Measurements from ENCODE around the gene KCNQ1OT1.

KCNQ1OT1 gene

GRCh38 chr11:2579315-2580060 is 120.3 kb downstream of the KCNQ1OT1 start:
- no peak for DNase-seq

DNA sequence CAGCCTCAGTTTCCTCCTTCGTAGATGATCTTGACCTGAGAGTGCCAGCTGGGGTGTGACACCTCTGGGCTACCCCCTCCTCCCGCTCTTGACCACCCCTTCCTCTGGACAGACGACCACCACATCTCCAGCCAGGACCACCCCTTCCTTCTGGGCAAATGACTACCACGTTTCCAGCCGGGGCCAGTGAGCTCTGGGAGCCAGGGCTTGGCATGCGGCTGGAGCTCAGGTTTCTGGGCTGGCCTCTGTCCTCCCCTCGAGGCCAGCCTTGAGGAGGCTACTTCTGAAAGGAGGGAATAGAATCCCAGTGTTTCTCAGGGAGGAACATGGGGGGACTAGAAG is 120.9 kb downstream of the KCNQ1OT1 start:
- no peak for DNase-seq

DNA sequence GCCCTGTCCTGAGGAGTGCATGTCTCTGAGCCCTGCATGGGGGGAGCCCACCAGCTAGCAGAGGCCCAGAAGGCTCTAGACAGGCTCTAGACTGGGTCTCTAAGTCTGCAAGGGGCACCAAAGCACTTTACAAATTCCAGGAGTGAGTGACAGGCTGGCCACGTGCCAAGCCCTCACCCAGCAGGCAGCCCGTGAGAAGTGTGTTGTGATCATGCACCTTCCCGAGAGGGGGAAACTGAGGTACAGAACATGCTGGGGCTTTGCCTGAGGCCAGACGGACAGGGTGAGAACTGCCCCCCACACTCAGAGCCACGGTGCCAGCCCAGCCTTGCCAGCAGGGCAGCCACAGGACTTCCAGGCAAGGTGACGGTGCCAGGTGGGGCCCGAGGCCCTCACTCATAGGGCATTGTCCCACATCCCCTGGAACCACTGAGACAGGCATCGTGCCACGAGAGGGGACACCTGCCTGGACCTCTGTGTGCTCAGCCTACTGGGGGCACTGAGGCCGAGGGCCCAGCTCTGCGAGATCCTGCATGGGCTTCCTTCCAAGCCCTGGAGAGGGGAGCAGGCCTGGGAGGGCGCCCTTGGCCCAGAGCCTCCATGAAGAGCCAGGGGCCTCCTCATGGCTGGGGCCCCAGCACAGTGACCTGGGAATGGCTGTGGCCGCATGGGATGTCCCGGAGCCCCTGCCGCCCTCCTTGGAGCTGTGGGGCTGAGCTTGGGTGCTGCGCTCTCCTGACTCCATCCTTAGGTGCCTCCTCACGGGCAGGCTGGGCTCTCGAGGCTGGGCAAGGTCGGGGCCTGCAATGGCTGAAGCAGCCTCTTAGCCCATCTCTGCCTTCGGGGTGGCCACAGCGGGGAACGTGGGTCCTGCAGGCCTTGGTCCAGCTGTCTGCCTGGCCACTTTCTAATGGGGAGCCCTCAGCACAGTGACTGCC is 121.5 kb downstream of the KCNQ1OT1 start:
- DNase-seq: no peak

GRCh38 chr11:2577031-2577990 is 122.5 kb downstream of the KCNQ1OT1 start:
- no peak for DNase-seq

GRCh38 chr11:2576549-2576948 is 123.2 kb downstream of the KCNQ1OT1 start:
- DNase-seq: no peak

GRCh38 chr11:2576111-2576510 is 123.7 kb downstream of the KCNQ1OT1 start:
- DNase-seq: no peak

DNA sequence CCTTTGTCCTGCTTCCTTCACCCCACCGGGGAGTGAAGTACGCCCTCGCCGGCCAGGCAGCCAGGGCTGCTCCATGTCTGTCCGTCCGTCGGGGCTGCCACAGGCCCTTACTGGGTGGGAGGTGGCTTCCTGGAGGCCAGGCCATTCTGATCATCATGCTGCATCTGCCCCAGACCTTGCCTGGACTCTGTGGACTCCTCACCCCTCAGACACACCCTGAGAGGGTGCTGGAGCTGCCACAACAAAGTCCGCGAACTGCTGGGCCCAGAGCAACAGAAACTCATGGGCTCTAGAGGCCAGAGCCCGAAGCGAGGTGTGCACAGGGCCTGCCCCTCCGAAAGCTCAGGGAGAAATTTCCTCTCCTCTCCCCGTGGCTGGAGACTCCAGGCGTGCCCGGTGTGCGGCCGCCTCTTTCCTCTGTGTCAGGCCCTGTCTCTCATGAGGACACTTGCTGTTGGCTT is 124.2 kb downstream of the KCNQ1OT1 start:
- no peak for DNase-seq

DNA sequence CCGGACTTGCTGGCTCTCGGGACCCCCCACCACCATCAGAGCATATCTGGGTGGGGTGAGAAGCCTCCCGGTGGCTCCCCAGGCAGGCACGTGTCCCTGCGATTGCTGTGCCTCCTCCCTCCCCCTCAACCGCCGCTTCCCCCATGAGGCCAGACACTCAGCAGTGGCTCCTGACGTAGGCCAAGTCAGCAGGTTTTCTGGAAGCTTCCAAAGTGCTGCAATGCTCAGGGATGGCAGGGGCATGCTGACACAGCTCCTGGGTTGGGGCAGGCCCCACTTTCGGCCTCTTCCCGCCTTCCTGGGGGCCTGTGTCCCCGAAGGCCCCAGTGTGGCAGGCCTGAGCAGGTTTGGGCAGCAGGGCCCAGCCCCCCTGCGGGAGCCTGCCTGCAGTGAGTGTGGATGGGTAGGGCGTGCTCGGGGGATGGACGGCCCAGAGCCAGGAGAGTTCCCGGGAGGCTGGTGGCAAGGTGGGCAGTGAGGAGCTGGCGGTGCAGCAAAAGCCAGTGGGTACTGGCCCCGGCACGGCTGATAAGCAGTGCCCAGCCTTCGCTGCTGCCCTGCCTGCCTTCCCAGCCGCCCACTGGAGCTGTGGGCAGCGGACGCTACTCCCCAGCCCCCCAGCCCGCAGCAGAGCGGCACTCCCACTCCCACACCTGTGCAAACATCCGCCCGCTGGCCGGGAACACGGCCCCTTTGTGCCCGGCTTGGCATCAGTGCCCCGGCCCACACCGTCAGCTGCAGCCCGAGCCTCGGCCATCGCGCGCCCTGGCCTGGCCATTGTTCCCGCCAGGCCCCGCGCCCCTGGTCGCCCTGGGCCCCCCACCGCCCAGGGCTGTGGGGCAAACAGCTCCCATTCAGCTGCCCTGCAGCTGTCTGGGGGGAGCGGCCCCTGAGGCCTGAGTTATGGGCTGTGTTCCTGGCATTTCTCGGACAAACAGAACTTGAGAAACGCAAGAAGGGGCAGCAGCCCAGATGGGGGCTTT is 125.0 kb downstream of the KCNQ1OT1 start:
- DNase-seq: no peak

- no peak for DNase-seq
These were observed 125.7 kb downstream of the KCNQ1OT1 start for GRCh38 chr11:2574043-2574552.

DNA sequence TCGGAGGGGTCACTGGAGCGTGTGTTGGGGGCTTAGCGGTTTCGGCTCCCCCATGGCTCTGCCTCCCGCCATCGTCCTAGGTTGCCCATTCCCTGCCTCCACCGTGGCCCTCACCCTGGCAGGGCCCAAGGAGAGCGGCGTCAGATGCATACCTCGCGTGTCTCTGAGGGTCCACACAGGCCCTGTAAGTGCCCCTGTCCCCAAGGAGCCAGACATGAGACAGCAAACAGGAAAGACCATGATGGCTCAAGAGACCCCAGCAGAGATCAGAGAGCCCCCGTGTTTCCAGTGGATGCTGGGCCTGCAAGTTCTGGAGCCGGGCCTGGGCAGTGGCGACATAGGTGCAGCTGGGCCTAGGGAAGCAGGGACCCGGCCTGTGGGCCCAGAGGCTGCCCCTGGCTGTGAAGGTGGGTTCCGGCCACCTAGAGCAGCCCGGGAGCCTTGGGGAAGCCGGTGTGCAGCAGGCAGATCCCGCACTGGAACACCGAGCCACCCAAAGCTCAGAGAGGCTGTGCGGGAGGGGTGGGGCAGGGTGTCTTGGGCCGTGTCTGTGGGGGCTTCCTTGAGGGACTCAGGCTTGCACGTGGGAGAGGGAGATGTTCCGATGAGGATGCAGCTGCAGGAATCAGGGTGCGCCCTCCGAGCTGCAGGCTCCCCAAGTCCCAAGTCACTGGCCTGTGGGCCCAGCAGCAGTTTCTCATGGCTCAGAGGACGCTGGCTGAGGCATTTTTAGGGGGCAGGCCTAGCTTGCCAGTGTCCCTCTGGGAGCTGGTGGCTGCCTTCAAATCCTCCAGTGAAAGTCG is 126.4 kb downstream of the KCNQ1OT1 start:
- no peak for DNase-seq

- no peak for DNase-seq
These were observed 127.1 kb downstream of the KCNQ1OT1 start for GRCh38 chr11:2572491-2573239.

DNA sequence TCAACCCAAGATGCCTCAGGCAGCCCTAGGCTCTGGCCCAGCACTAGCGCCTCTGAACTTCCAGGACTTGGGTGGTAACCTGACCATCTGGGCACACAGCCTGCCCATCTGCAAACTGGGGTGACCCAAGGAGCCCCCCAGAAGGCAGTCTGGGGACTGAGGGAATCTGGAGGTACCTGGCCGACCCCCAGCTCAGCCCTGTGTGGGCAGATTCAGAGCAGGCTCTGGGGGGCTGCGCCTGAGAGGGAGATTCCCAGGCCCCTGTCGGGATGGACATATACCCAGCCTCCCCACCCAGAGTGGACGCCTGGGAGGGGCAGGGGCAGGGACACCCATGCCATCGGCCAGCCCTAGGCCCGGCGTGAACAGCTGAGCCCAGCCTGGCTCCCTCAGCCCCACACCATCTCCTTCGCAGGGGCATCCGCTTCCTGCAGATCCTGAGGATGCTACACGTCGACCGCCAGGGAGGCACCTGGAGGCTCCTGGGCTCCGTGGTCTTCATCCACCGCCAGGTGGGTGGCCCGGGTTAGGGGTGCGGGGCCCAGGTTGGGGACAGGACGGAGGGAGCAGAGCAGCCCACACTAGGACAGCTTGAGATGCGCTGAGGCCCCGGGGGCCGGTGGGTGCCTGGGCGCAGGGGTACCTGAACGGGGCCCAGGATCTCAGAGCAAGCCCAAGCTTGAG is 128.1 kb downstream of the KCNQ1OT1 start:
- DNase-seq: no peak

GRCh38 chr11:2570841-2571597 is 128.8 kb downstream of the KCNQ1OT1 start:
- no peak for DNase-seq

DNA sequence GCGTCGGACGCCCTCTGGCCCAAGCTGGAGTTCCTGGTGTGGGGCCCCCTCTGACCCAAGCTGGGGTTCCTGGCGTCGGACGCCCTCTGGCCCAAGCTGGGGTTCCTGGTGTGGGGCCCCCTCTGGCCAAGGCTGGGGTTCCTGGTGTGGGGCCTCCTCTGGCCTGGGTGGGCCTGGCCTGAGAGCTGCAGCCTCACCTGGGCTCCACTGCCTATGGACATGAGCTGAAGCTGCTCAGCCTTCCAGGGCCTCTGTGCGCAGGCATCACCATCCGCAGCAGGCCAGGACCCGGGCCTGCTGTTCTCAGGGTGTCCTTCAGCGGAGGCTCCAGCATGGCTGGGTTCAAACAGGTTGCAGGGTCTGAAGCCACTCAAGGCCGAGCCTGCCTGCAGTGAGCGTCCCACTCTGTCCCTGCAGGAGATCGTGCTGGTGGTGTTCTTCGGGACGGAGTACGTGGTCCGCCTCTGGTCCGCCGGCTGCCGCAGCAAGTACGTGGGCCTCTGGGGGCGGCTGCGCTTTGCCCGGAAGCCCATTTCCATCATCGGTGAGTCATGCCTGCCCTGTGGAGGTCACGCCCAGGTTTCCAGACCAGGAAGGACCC is 129.5 kb downstream of the KCNQ1OT1 start:
- no peak for DNase-seq

DNA sequence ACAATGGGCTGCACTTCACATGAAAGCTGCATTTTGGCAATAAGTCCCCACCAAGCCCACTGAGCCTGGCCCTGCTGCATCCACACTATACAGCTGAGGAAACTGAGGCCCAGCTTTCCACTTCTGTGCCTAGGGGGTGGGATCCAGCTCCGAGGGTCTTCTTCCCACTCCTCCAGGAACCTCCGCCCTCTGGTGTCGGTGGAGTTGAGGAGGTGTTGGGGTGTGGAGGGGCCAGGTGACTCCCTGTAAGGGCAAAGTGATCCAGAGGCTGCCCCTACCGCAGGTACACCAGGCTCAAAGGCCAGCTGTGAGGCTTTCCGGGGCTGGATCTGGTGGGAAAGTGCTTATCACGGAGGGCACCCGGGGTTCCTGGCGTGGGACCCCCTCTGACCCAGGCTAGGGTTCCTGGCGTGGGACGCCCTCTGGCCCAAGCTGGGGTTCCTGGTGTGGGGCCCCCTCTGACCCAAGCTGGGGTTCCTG is 130.0 kb downstream of the KCNQ1OT1 start:
- DNase-seq: no peak

- no peak for DNase-seq
These were observed 130.5 kb downstream of the KCNQ1OT1 start for GRCh38 chr11:2569321-2569721.

DNA sequence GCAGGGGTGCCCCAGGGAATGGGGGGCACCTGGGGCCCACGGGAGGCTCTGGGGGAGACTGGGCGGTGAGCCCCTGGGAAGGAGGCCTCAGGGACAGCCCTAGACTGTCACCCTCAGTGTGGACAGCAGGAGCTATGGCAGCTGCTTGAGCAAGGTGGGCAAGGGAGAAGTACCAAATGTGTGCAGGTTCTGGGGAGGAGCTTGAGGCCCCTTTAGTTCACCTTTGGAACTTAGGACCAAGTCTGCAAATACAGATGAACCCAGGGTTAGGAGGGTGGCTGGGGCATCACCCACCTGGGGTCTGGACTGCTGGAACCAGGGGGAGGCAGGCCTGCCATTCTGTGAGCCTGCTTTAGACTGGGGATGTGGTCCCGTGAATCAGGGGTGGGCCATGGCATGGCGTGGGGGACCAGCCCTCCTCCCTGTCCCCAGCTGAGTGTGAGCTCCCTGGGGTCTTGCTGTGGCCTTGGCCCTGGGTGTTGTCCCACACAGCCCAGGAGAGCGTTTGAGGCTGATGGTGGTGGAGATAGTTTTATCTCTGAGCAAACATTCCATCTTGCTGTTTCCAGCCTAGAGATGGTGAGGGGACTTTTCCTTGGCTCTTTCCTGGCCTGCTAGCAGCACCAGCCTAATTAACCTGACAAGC is 132.6 kb downstream of the KCNQ1OT1 start:
- no peak for DNase-seq

All from NCI-H1694 (cell line).